Fibroblast of lung (primary cell): Measurements from ENCODE around the gene DNAJC12. TPM values are rescaled to one million over a fixed set of nuclear protein-coding genes. Genes with fewer than 3 reads are reported as not detected.

Experiments
- DNase-seq, 2 donors: peaks; one replicate each; pipeline versions ENCODE4 v3.0.0 to v3.0.0-alpha.2; 2010; ENCODE audit warnings: low read depth in 2 of 2
- H2AFZ ChIP-seq: 2 replicates; pipeline ENCODE4 v1.5.1; 2012; ENCODE audit warnings: low read length, control low read depth, inconsistent platforms
- H3K27ac ChIP-seq: 2 replicates; pipeline ENCODE4 v1.5.1; 2011; ENCODE audit warnings: low read length, control low read depth; ENCODE audit not compliant: insufficient read depth
- H3K27me3 ChIP-seq: 2 replicates; pipeline ENCODE4 v1.5.1; 2011; ENCODE audit warnings: mild to moderate bottlenecking, low read length; ENCODE audit not compliant: control insufficient read depth, insufficient read depth
- H3K36me3 ChIP-seq: 2 replicates; pipeline ENCODE4 v1.5.1; 2011; ENCODE audit warnings: low read length; ENCODE audit not compliant: control insufficient read depth, insufficient read depth
- H3K4me1 ChIP-seq: 2 replicates; pipeline ENCODE4 v1.5.1; 2011; ENCODE audit warnings: low read length; ENCODE audit not compliant: control insufficient read depth, insufficient read depth; ENCODE audit errors: extremely low read depth
- H3K4me2 ChIP-seq: 2 replicates; pipeline ENCODE4 v1.5.1; 2011; ENCODE audit warnings: low read length, control low read depth; ENCODE audit not compliant: insufficient read depth; ENCODE audit errors: extremely low read depth
- H3K4me3 ChIP-seq, 4 experiments: fragments of 200-600 bp in 1 of 4; sonication (generic) in 1 of 4; replicated peaks in 1 of 4; 2 replicates each; pipeline ENCODE4 v1.5.1; 2011 to 2016; ENCODE audit warnings: low read length in 4 of 4, low read depth in 3 of 4, mild to moderate bottlenecking in 3 of 4, control low read depth in 2 of 4, inconsistent platforms in 1 of 4, mixed read lengths in 1 of 4; ENCODE audit not compliant: insufficient read depth in 1 of 4; ENCODE audit errors: control extremely low read depth in 1 of 4
- H3K79me2 ChIP-seq: 2 replicates; pipeline ENCODE4 v1.5.1; 2012; ENCODE audit warnings: mild to moderate bottlenecking, low read length, inconsistent platforms; ENCODE audit not compliant: control insufficient read depth, insufficient read depth
- H3K9ac ChIP-seq: 2 replicates; pipeline ENCODE4 v1.5.1; 2011; ENCODE audit warnings: mild to moderate bottlenecking, low read length, control low read depth; ENCODE audit not compliant: insufficient read depth
- H3K9me3 ChIP-seq: 2 replicates; pipeline ENCODE4 v1.5.1; 2012; ENCODE audit warnings: low read depth, low read length; ENCODE audit not compliant: control insufficient read depth, insufficient read depth
- H4K20me1 ChIP-seq: 2 replicates; pipeline ENCODE4 v1.5.1; 2011; ENCODE audit warnings: low read length; ENCODE audit not compliant: control insufficient read depth, insufficient read depth; ENCODE audit errors: extremely low read depth
- EZH2 ChIP-seq: IDR thresholded peaks from 2 replicates; pipeline ENCODE4 v1.5.1; 2012; ENCODE audit warnings: low read length, control low read depth, mild to moderate bottlenecking; ENCODE audit errors: missing control alignments
- polyA plus RNA-seq, 2 donors: library from polyadenylated mRNA; depleted of rRNA in 1 of 2; stranded (reverse) in 1 of 2; unstranded in 1 of 2; fragments of >200 nt; gene quantifications; 2 replicates each; pipeline ENCODE4 v1.2.1, GENCODE V29; 2011 to 2012; ENCODE audit warnings: missing spikeins in 1 of 2
- total RNA-seq: library from RNA; depleted of rRNA; stranded (reverse); fragments of >200 nt; gene quantifications from 2 replicates; pipeline ENCODE4 v1.2.1, GENCODE V29; 2014
- TF ChIP-seq, protein P1 (sequence below), 2 donors: IDR thresholded peaks in 1 of 2; conservative IDR thresholded peaks in 1 of 2; 1 replicate in 1 of 2; 2 replicates in 1 of 2; pipeline ENCODE4 v1.5.1; 2011 to 2012; ENCODE audit warnings: low read length in 2 of 2, control low read depth in 1 of 2, inconsistent platforms in 1 of 2, low read depth in 1 of 2, mild to moderate bottlenecking in 1 of 2

DNAJC12 gene
- total and polyA plus RNA-seq, 2 donors (not counting 1 experiment from before 2014, with no cell fraction given) = 1.8 to 2.3 TPM

DNA sequence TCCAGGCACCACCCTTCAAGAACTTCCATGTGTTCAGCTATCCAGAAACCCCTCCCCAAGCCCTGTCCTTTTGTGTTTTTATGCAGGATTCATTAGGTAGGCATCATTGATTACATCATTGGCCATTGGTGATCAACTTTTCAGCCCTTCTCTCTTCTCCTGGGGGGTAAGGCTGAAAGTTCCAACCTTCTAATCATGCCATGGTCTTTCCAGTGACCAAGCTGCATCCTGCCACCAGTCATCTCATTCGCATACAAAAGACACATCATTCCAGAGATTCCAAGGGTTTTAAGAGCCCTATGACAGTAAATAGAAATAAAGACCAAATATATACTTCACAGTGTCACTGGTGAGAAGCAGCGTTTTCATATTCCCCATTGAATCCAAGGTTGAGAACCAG lies 48.2 kb downstream of the DNAJC12 start:
- H4K20me1 ChIP-seq = no peaks in the 10 kb centered on the region

DNA sequence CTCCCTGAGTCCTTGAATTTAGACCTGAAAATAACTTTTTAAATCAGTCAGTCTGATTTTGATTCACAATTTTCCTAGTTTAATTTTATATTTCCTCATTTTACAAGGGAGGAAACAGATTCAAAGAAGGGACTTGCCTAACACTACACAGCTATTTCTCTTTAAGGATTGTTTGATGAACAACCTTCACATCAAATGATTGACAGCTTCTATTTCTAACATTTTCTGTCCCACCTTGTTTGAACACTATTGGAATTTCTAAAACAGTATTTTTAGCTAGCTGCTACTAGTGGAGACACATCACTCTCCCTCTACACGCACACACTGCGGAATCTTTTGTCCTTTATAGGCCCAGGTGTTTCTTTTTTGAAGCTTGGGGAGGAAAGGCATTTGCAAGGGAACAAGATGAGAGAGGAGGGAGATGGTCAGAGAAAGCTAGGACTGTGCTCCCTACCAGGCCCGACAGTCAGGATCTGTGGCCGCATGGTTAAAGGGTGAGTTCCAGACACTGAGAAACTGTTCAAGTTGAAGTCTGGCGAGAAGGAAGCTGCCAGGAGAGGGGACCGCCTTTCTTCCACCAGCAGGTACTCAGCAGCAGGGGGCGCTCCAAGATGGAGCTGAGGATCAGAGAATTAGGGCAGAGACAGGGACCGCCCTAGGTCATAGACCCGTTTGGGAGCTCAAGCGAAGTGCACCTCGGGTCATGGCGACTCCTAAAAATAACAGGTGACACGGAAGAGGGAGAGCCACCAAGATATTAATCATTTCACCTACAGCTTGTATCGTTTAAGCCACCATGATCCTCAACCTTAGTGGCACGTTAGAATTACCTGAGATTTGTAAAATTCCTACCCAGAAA lies 49.7 kb downstream of the DNAJC12 start:
- Histone ChIP-seq H3K4me2 (no peak overlapping the region), H3K36me3 (no peaks in the 10 kb centered on the region), H3K9me3 (no peaks in the 10 kb centered on the region), H3K27me3 (no peaks in the 10 kb centered on the region), H4K20me1 (no peaks in the 10 kb centered on the region), H3K9ac (no peak overlapping the region), H3K27ac (no peak overlapping the region), H2AFZ (no peak overlapping the region), H3K4me3 (no peak overlapping the region), H3K4me1 (no peaks in the 10 kb centered on the region), H3K79me2 (no peaks in the 10 kb centered on the region)
- DNase-seq = peak; percentile 9 to 25
- TF ChIP-seq, protein P1, sequence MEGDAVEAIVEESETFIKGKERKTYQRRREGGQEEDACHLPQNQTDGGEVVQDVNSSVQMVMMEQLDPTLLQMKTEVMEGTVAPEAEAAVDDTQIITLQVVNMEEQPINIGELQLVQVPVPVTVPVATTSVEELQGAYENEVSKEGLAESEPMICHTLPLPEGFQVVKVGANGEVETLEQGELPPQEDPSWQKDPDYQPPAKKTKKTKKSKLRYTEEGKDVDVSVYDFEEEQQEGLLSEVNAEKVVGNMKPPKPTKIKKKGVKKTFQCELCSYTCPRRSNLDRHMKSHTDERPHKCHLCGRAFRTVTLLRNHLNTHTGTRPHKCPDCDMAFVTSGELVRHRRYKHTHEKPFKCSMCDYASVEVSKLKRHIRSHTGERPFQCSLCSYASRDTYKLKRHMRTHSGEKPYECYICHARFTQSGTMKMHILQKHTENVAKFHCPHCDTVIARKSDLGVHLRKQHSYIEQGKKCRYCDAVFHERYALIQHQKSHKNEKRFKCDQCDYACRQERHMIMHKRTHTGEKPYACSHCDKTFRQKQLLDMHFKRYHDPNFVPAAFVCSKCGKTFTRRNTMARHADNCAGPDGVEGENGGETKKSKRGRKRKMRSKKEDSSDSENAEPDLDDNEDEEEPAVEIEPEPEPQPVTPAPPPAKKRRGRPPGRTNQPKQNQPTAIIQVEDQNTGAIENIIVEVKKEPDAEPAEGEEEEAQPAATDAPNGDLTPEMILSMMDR (conservative IDR thresholded peaks at IDR 0.05 in 1 of 2, IDR thresholded peaks at IDR 0.05 in 1 of 2; ENCODE audit: low read depth in 1 of 2, low read length in 2 of 2) = peak; percentile 43 to 56
- no peak for TF ChIP-seq EZH2

More for the DNA sequence above, 48.2 kb downstream of the DNAJC12 start:
- H3K79me2 ChIP-seq = no peaks in the 10 kb centered on the region
- H3K9ac ChIP-seq = no peak overlapping the region
- TF ChIP-seq, protein P1 (conservative IDR thresholded peaks at IDR 0.05 in 1 of 2, IDR thresholded peaks at IDR 0.05 in 1 of 2; ENCODE audit: low read depth in 1 of 2, low read length in 2 of 2) = no peak
- TF ChIP-seq EZH2 = no peak
- H3K4me1 ChIP-seq = no peaks in the 10 kb centered on the region
- H3K9me3 ChIP-seq = no peaks in the 10 kb centered on the region
- H3K27ac ChIP-seq = no peak overlapping the region
- H2AFZ ChIP-seq = no peak overlapping the region
- no peaks in the 10 kb centered on the region for H3K27me3 ChIP-seq
- no peak overlapping the region for H3K4me2 ChIP-seq
- DNase-seq = no peak
- H3K4me3 ChIP-seq = no peak overlapping the region
- no peaks in the 10 kb centered on the region for H3K36me3 ChIP-seq

DNA sequence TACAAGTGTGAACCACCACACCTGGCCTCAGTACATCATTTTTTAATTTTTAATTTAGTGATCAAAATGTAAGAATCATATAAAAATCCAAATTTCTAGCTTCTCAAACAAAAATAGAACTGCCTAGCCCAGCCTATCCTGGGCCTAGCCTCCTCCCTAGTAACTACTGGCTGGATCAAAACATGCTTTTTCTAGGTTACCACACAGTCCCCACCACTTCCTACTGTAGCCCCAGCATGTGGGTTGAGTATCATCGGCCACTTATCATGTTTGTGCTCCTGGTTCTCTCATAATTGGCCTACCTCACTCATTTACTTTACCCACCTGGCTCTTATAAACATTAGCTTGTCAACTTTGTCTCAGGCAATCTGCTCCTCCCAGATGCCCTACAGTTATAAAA lies 52.9 kb downstream of the DNAJC12 start:
- Histone ChIP-seq H3K9ac (no peak overlapping the region), H3K27ac (no peak overlapping the region), H3K4me1 (no peaks in the 10 kb centered on the region), H3K36me3 (no peaks in the 10 kb centered on the region), H3K79me2 (no peaks in the 10 kb centered on the region), H3K4me2 (no peak overlapping the region), H2AFZ (no peak overlapping the region), H3K4me3 (no peak overlapping the region), H3K9me3 (no peaks in the 10 kb centered on the region), H4K20me1 (no peaks in the 10 kb centered on the region), H3K27me3 (no peaks in the 10 kb centered on the region)
- TF ChIP-seq, protein P1 (conservative IDR thresholded peaks at IDR 0.05 in 1 of 2, IDR thresholded peaks at IDR 0.05 in 1 of 2; ENCODE audit: low read depth in 1 of 2, low read length in 2 of 2) = no peak
- no peak for TF ChIP-seq EZH2
- no peak for DNase-seq
